NT2/D1 (cell line): ENCODE data around the gene FAM234A.

Experiments used
- YY1 ChIP-seq: IDR thresholded peaks from 2 replicates; pipeline ENCODE4 v1.6.1; 2011; ENCODE audit not compliant: insufficient read length, insufficient read depth
- ZNF274 ChIP-seq: IDR thresholded peaks from 2 replicates; pipeline ENCODE4 v1.6.1; 2011; ENCODE audit warnings: mild to moderate bottlenecking, low read depth, low read length

GRCh38 chr16:200388-200787 lies 34.2 kb upstream of the FAM234A start:
- TF ChIP-seq ZNF274 (no peak), YY1 (no peak)
